ENCODE results near the gene UGT1A6.

UGT1A6 gene

DNA sequence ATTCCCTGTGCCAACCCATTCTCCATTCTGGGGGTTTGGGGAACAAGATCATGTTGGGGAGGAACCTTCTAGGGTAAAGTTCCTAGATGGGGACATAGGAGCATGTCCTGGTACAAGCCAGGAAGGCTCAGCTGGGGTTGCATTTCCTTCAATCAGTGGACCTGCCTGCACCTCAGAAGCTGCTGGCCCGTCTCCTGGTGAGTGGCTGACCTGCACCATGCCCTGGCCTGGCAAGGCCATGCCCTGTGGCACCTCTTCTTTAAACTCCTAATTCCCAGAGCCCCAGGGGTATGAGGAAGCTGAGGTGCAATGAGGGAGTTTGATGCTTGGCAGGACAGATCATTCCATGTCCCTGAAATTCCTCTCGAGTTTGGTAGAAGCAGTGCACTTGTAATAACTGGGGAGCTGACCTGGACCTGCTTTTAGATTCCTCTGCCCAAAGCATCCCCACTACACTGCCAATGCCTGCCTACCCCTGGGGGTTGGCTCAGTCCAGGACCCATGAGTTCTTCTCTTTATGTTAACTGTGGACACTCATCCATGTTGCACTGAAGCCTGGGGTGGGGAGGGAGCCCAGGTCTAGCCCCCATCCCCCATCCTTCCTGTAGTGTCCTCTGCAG, 110.7 kb downstream of the UGT1A6 start:
- DNase-seq = no peak

DNA sequence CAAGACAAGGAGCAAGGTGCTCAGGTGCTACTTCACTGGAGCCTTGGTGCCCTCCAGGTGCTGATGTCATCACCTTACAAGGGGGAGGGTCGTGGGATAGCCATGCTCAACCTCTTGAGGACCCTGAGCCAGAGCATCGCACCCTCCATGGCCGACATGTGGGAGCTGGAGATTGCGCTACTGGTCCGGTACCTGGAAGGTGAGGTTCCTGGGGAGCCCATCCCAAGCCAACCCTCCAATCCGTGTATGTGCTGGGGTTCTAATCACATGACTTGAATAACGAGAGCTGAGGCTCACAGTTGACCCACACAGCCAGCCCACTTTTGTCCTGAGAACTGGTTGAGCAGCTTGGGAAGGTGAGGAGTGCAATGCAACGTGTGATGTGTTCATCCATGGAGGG, 111.3 kb downstream of the UGT1A6 start:
- DNase-seq = no peak

DNA sequence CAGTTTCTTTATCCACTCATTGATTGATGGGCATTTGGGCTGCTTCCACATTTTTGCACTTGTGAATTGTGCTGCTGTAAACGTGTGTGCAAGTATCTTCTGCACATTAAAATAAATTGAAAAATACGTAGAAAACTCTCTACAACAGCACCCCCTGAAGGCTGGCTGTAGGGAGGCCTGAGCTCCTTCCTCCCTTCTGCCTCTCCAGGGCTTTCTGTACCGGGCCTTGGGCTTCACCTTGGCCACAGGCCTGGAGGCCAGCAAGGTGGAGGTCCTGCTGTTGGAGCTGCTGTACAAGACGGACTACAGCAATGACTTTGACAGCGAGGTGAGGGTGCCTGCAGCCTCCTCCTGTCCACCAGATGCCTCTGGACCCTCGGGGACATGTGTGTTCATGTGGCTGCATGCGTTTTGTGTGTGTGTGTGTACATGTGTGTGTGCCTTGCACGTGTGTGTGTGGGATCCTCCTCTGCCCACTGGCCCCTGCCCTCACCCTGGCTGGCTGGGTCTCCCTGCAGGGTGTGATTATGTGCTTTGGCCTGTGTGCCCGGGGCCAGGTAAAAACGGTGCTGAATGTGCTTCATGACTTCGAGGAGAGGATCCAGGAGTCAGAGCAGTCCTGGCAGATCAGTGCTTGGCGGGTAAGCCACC, 114.7 kb downstream of the UGT1A6 start:
- no peak for DNase-seq

DNA sequence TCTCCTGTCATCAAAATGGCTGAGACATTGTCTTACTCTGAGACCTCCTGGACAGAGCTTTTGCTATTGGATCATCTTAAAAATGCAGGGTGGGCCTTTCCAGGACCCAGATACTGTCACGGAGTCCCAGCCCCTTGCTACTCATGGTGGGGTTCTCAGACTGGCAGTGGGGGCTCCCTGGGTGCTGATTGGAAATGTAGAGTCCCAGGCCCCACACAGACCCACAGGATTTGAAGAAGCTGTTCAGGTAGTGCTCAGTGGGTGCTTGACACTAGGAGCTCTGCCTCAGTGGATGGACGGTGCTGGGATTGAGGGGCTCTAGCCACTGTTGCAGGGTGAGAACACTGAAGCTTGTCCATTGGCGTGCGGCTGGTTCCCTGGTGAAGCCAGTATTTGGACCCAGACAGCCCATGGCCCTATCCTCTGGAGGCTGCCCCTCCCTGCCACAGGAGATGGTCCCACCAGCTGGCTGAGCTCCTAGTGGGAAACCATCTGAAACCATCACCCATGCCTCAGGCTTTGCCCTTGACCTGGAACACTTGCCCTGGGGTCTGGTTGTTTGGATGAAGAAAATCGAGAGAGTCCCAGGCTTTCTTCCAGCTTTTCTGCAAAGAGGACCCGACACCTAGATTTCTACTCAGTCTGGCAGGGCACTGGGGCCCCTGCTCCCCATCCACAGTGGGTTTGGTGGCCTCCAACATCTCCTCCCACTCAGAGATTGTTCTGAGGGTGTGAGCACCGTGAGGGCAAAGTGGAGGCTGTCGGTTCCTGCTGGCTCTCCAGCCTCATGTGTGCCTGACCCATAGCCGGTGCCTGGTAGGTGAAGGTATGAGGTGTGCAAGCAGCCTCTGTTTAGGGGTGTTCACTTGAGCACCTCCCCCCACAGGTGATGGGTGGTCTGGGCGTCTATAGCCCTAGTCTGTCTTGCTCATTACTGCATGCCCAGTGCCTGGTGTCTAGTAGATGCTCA, 115.6 kb downstream of the UGT1A6 start:
- no peak for DNase-seq

DNA sequence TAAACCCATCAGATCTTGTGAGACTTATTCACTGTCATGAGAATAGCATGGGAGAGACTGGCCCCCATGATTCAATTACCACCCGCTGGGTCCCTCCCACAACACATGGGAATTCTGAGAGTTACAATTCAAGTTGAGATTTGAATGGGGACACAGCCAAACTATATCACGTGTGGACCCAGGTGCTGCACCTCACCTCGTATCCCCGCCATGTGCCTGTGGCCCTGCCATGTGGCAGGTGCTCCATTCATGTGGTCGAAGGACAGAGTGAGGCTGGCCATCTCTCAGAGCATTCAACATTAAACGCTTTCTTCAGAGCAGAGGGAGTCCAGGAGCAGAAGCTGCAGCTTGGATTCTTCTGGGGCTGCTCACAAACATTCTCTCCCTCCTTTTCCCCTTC, 117.7 kb downstream of the UGT1A6 start:
- DNase-seq = no peak

DNA sequence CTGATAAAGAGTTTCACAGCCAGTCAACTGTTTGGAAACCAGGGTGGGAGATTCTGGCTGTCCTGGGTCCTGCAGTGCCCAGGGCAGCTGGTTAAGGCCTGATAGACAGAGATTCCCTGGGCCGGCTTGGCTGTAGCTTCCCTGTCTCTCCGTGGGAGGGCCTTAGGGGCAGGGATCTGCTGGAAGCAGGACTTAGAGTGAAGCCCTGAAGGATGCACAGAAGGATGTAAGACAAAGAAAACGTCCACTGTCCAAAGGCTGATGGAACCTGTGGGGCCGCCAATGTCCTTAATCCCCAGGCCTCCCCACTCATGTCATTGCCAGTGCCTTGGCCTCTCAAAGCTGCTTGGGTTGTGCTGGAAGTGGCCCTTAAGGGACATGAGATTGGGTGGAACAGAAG, 118.4 kb downstream of the UGT1A6 start:
- DNase-seq = no peak

DNA sequence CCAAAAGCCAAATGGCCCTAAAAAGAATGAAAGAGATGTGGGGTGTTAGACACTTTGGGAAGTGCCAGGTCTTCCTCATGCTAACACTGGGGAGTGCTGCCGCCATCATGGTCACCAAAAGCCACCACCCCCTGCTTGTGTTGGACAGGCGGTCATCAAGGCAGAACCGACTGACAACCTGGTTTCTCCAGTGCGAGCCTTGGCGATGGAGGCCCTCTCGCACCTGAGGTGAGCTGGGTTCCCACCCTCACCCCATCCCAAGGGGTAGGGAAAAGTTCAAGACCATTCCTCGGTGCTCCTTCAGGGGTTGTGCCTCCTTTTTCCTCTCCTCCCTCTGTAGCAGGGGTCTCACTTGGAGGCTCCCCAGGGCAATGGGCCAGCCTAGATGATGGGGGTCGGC, 119.0 kb downstream of the UGT1A6 start:
- no peak for DNase-seq

DNA sequence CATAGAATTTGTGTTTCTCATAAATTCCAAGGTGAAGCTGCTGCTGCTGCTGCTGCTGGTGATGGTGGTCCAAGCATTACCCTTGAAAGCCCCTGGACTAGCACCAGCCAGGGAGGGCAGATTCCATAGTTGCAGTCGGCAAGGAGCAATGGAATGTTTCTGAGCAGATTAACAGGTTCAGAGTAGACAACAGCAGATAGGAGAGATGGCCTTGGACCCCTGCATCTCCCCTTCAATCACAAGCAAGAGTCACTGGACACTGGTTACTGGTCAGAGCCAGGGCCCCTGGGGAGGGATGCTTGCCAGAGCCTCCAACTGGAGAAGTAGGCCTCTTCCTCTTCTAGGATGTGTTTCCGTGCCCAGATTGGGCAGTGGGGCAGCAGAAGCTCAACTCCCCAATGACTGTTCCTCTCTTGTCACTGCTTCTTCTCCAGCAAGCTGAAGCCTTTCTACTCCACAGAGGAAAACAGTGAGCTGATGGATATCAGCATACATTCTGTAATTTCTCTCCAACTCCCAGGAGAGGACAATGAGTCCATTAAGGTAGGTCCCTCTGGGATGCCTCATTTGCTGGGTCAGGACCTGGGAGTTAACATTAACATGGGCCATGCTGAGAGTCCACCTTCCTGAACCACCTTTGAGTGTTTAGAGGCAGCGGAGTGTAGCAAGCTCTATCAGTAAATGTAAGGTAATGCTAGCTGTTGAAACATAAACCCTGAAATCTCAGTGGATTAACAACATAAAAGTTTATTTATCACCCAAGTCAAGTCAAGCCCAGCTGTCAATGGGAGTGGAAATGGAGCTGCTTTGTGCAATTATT, 120.8 kb downstream of the UGT1A6 start:
- no peak for DNase-seq

DNA sequence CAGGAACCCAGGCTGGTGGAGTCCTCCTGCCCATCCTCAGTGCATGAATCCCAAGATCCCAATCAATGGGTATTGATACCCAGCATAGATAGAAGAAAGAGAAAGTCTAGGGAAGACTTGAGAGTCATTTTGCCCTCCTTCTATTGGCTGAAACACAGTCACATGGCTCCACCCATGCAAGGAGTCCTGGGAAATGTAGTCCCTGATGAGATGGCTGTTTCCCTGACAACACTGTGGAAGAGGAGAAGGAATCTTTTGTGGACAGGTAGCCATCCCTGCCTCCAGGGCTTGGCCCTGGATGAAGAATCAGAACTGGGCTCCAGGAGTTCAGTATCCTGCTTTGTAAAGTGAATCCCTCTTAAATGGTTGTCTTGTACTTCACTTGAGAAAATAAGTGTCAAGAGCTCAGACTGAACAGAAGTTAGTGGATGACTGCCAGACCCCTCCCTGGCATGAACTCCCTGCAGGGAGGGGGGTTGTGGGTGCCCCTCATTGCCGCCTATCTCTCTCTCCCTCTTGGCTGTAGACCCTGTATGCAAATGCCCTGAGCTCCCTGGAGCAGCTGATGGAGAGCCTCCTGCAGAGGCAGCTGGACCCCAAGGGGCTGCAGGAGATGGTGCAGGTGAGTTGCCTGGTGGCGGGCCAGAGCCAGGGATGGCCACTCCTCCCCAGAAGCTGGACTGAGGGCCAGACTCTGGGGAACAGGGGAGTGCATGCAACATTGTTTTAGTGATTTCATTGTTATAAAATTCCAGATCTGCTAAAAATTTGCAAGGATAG, 121.6 kb downstream of the UGT1A6 start:
- no peak for DNase-seq

DNA sequence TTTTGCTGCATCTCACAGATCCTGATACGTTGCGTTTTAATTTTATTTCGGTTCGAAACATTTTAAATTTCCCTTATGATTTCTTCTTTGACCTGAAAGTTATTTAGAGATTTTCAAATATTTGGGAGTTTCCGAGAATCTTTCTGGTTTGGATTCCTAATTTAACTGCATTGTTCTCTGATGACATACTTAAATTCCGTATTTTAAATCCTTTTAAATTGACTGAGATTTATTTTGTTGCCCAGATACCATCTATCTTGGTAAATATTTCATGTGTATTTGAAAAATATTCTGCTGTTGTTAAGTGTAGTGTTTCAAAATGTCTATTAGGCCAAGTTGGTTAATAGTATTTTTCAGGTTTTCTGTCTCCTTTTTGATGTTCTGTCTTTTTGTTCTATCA, 123.2 kb downstream of the UGT1A6 start:
- no peak for DNase-seq

DNA sequence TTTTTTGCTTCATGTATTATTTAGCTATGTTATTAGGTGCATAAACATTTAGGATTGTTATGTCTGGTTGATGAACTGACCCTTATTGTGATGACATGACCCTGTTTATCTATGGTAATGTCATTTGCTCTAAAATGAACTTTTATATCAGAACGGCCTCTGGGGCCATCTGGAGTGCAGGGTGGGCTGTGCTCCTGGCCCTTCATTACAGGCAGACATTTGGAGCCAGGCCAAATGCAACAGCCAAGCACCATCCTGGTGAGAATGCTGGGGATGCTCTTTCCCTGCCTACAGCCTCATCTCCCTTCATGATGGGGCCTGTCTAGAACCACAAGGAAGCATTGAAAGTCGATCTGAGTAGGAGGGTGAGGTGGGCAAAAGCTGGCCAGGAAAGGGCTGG, 123.6 kb downstream of the UGT1A6 start:
- DNase-seq = no peak

DNA sequence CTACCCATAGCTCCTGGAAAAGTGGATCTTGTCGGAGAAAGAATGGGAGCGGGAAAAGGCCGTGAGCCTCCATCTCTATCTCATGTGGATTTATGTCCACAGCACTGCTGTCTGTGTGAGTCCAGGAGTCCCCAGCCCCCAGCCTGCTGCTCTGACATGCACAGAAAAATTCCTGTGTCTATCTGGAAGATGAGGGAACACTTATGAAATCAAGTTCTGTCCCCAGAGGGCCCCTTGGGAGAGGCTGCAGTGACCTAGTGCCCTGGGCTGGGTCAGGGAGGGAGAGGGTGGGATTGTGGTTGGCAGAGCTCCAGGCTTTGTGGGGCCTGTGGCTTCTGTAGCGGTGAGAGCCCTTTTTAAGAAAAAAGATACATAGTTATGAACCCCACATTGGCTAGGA, 124.1 kb downstream of the UGT1A6 start:
- no peak for DNase-seq

DNA sequence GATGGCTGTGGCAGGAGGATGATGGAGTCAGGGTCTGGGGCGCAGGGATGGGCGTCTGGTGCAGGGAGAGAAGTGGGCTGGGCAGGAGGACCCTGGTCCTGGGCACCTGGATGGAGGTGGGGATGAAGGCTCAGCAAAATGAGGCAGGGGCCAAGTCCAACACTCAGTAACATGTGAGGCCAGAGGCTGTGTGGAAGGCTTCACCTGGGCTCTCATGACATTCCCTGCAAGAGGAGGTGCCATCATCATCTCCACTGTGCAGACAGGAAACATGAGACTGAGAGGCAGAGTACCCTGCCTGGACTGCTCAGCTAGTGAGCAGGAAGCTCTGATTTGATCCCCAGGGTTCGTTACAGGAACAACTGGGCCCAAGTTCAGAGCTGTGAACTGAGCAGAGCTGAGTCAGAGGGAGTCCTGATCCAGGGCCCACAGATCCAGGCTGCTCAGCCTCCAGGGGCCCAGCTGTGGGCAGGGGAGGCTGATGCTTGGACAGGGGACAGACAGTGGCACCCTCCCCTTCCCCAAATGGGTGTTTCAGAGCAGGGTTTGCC, 124.7 kb downstream of the UGT1A6 start:
- no peak for DNase-seq

DNA sequence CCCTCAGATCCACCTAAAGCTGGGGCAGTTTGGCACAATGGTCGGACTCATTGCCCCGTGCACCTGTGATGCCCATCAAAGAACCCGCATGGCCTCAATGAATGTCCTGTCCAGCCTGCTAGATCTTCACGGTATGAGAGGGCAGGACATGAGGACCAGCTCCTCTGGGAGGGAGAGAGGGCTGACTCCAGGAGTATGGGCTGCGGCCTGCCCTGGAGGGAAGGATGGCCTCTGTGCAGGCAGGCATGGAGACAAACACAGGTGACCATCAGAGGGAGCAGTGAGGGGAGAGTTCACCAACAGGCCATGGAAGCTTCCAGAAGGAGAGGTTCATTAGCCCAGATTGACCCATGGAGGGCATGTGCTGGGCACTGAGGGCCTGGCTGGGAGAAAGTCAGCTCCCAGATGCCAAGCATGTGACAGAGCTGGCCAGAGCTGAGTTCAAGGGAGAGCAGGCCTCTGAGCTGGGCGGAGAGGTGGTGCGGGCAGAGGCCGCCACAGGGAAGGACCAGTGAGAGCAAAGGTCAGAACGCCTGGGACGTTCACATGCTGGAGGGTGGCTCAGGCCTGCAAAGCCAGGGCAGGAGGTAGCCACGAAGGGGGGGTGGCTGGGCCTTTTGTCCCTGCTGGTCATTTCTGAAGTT, 125.4 kb downstream of the UGT1A6 start:
- no peak for DNase-seq

DNA sequence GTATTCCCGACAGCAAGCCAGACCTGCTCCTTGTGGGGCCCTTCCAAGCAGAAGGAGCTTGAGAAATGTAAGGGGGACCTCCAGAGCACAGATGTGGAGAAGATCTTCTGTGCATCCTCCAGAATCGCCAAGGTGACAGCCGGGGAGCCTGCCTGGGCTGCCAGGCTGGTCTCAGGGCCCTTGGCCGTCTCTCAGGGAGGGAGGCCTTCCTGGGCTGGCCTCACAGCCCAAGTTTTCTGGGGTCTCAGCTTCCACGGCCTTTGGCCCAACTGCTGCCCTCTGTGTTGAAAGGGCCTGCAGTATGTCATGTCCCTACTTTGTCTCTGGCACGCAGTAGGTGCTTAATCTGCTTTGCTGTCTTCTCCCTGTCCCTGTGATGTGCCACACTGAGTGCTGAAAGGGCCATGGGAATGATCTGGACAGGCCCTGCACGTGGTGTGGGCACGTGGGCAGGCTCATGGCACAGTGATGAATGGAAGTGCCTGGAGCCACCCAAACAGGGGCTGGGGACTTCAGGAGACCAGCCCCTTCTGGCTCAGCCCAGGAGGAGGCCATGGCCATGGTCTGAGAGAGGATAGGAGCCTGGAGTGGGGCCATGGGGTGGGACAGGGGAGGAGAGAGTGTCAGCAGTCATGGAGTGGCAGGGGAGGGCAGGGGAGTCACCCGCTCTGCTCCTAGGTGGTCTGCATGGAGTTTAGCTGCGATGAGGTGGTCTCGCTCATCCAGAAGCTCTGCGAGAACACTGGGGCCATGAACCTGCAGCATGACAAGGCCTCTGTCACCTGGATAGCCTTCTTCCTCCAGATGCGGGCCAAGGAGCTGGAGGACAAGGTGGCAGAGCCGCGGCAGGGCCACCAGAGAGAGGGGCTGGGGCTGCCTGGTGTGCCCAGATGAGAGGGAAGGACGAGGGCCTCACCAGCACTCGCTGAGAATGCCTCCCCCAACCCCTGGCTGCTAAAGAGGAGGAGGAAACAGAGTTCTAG, 126.2 kb downstream of the UGT1A6 start:
- DNase-seq = no peak

DNA sequence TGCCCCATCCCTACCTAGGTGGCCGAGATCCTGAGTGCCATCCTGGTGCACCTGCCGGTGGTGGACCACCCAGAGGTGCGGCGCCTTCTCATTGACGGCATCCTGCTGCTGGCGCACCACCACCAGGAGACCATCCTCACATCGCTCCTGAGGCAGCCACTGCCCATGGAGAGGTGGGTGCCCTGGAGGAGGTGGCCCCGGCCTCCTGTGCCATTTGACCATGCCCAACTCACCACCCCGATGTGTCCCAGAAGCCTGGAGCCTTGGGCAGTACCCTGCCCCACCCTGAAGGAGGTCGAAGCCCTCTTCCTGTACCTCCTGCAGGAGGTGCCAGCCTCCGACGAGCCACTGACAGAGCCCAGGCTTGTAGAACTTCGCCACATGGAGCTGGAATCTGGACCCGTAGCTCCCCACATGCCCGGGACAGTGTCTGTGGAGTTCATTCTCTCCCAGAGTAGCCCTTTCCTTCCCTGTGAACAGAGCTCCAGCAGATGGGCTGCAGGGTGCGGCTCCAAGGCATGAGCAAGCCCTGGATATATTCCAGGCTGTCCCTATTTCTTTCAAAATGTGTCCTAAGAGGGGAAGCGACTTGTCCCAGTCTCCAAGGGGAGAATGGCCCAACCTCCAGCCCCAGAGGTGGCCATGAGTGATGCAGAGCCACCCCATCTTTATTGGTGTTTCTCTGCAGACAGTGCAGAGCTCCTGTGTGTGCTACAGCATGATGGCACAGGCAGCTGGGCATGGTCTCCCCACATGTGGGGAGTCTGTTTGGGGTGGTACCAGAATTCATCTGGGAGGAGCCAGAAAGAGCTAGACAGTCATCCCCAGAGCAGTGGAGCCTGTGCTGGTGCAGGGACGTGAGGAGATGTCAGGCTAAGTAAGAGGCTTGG, 127.4 kb downstream of the UGT1A6 start:
- DNase-seq = no peak

DNA sequence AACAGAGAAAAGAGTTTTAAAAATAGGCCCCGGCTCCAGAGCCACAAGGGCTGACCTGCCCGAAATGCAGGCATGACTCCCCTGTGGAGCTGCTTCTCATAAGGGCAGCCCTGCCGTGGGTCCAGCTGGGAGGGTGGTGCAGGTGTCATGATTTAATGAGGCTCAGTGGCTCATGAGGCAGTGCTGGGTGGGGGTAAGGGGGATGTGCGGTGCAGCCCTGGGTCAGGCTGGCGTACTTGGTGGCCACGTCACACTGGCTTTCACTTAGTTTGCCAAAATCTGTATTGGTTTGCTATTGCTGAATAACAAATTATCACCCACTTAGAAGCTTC, 128.1 kb downstream of the UGT1A6 start:
- DNase-seq = no peak

DNA sequence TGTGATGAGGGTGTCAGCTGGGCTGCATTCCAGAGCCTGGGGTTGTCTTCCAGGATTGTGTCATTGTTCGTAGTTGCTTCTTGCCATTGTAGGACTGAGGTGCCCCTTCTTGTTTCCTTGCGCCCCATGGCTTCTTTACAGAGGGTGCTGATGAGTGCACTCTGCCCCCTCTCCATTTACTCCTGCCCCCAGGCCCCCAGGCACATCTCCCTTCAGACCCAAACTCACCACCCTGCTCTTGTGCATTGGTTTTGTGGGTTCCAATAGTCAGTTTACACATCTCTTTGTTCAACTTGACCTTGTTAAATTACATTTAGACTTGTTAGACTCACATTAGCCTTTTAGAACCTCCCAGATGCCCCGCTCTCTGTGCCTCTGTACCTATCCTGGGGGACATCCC, 128.5 kb downstream of the UGT1A6 start:
- DNase-seq = no peak

DNA sequence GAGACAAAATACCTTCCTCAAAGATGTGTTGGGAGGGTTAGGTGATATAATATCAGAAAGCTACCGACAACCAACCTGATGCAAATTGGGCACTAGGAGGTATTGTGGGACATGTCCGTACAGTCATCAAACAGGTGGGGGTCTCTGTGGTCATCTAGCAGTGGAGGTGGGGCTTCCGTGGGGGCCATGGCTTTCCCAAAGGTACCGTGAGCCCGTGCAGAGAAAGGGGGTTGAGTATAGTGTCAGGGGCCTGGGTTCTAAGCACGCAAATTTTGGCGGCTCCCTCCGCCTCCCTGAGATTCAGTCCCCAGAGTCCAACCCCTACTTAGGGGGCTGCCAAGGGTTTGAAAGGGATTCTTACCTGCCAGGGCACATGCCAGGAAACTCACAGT, 129.0 kb downstream of the UGT1A6 start:
- DNase-seq = no peak

Data from activated naive CD4-positive, alpha-beta T cell (primary cell).